ENCODE data around the gene SPIN1. TPM values are rescaled to one million over a fixed set of nuclear protein-coding genes. Genes with fewer than 3 reads are reported as not detected.

SPIN1 gene
- polyA plus RNA-seq, 1 experiment = 119 TPM

GRCh38 chr9:88498880-88499279, 110.6 kb downstream of the SPIN1 start:
- ChIA-PET POLR2A (no interaction called here), CTCF (interaction anchor here (0.6 kb wide), 1 partner anchor 514 kb away, joined by 3 read pairs; no protein-coding TSS in a partner anchor)
- TF ChIP-seq CTCF (IDR thresholded peaks at IDR 0.05; ENCODE audit: low read depth, low read length) = no peak
- H3K27ac ChIP-seq (ENCODE audit: low read depth, low read length) = no peak overlapping the region
- H3K27me3 ChIP-seq (ENCODE audit: control insufficient read depth, insufficient read depth, low read length) = no peaks in the 10 kb centered on the region
- DNase-seq (ENCODE audit: low read depth, low spot score) = no peak
- no peak overlapping the region for H3K4me3 ChIP-seq (ENCODE audit: low read depth, low read length)
- H3K9me3 ChIP-seq (ENCODE audit: control insufficient read depth, insufficient read depth, low read length) = no peaks in the 10 kb centered on the region

- TF ChIP-seq CTCF (IDR thresholded peaks at IDR 0.05; ENCODE audit: low read depth, low read length) = no peak
- Histone ChIP-seq H3K27ac (ENCODE audit: low read depth, low read length) (no peak overlapping the region), H3K27me3 (ENCODE audit: control insufficient read depth, insufficient read depth, low read length) (no peaks in the 10 kb centered on the region), H3K4me3 (ENCODE audit: low read depth, low read length) (no peak overlapping the region), H3K9me3 (ENCODE audit: control insufficient read depth, insufficient read depth, low read length) (no peaks in the 10 kb centered on the region)
- POLR2A ChIA-PET = no interaction called here
- CTCF ChIA-PET = no interaction called here
- no peak for DNase-seq (ENCODE audit: low read depth, low spot score)
Observed at GRCh38 chr9:88501086-88501485, 112.8 kb downstream of the SPIN1 start.

- H3K27me3 ChIP-seq (ENCODE audit: control insufficient read depth, insufficient read depth, low read length) = no peaks in the 10 kb centered on the region
- H3K9me3 ChIP-seq (ENCODE audit: control insufficient read depth, insufficient read depth, low read length) = no peaks in the 10 kb centered on the region
- DNase-seq (ENCODE audit: low read depth, low spot score) = no peak
- POLR2A ChIA-PET = no interaction called here
- H3K4me3 ChIP-seq (ENCODE audit: low read depth, low read length) = no peak overlapping the region
- TF ChIP-seq CTCF (IDR thresholded peaks at IDR 0.05; ENCODE audit: low read depth, low read length) = no peak
- H3K27ac ChIP-seq (ENCODE audit: low read depth, low read length) = no peak overlapping the region
- CTCF ChIA-PET = no interaction called here
Observed at GRCh38 chr9:88502552-88503034, 114.3 kb downstream of the SPIN1 start.

- Histone ChIP-seq H3K27me3 (ENCODE audit: control insufficient read depth, insufficient read depth, low read length) (no peaks in the 10 kb centered on the region), H3K4me3 (ENCODE audit: low read depth, low read length) (no peak overlapping the region), H3K9me3 (ENCODE audit: control insufficient read depth, insufficient read depth, low read length) (no peaks in the 10 kb centered on the region), H3K27ac (ENCODE audit: low read depth, low read length) (no peak overlapping the region)
- POLR2A ChIA-PET = no interaction called here
- no peak for TF ChIP-seq CTCF (IDR thresholded peaks at IDR 0.05; ENCODE audit: low read depth, low read length)
- no peak for DNase-seq (ENCODE audit: low read depth, low spot score)
- CTCF ChIA-PET = no interaction called here
Observed at GRCh38 chr9:88503081-88503844, 115.0 kb downstream of the SPIN1 start.

- POLR2A ChIA-PET = no interaction called here
- TF ChIP-seq CTCF (IDR thresholded peaks at IDR 0.05; ENCODE audit: low read depth, low read length) = no peak
- Histone ChIP-seq H3K4me3 (ENCODE audit: low read depth, low read length) (no peak overlapping the region), H3K9me3 (ENCODE audit: control insufficient read depth, insufficient read depth, low read length) (peaks cover 4% of the 10 kb centered on the region; the same call in 1 of the 2 replicates), H3K27me3 (ENCODE audit: control insufficient read depth, insufficient read depth, low read length) (no peaks in the 10 kb centered on the region), H3K27ac (ENCODE audit: low read depth, low read length) (no peak overlapping the region)
- no peak for DNase-seq (ENCODE audit: low read depth, low spot score)
- CTCF ChIA-PET = no interaction called here
Observed at GRCh38 chr9:88503845-88504764, 115.9 kb downstream of the SPIN1 start.
